ENCODE measurements around the gene PAQR7.

The PAQR7 gene

DNA sequence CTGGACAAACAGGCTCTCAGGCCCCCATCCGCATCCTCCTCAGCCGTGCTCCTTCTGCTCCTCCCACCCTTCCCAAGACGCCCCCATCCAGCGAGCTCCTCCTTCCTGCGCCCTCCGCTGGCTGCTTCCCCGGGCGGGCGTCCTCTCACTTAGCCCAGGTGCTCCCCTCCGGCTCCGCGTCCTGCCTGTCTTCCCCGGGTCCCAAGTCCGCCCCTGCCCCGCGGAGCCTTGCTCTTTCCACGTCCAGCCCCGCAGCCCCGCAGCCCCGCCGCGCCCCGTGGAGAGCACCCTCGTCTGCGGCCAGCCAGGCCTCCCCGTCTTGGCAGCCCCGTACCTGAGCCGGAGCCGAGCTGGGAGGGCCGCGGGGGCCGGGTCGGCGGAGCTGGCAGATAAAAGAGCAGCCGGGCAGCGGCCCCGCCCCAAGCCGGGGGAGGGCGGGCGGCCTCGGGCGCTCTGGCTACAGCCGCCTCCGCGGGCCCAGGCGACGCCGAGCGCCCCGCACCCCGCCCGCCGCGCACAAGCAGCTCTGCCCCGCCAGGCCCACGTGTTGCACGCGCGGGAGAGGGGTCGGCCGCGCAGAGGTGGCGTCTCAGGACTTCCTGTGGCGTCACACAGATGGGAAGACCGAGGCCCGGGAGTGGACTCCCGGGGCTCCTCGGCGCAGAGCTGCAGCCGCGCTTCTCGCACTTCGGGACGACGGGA lies at the start of gene PAQR7:
TSS of gene PAQR7 (minus strand) at position 555 of the 702 bp plus-strand sequence. CDS start 11,869 bp downstream, outside the sequence.
- TF ChIP-seq CTCF (IDR thresholded peaks at IDR 0.05; ENCODE audit: insufficient read depth, missing control alignments): no peak
- FAIRE-seq (no peak), DNase-seq (ENCODE audit: insufficient read length, low spot score) (no peak)

DNA sequence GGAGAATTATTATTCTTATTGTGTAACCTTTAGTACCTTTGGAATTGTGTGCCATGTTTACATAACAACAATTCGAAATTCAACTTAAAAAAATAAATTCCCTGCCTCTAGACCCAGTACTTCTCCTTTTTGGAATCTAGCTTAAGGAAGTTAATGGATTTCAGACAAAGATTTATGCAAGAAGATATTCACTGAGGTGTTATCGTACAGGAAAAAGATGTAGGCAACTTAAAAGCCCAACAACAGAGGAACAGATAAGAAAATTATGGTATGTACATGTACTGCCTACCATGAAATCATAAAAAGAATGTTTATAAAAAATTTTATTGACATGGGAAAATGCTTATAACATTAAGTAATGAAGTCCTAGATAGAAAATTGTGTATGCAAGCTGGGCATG lies 48.9 kb upstream of the PAQR7 start:
- DNase-seq (ENCODE audit: insufficient read length, low spot score): no peak
- no peak for FAIRE-seq
- TF ChIP-seq CTCF (IDR thresholded peaks at IDR 0.05; ENCODE audit: insufficient read depth, missing control alignments): no peak

- FAIRE-seq: no peak
- DNase-seq (ENCODE audit: insufficient read length, low spot score): no peak
- no peak for TF ChIP-seq CTCF (IDR thresholded peaks at IDR 0.05; ENCODE audit: insufficient read depth, missing control alignments)
Observed at GRCh38 chr1:25922971-25923552, 47.6 kb upstream of the PAQR7 start.

- no peak for DNase-seq (ENCODE audit: insufficient read length, low spot score)
- no peak for TF ChIP-seq CTCF (IDR thresholded peaks at IDR 0.05; ENCODE audit: insufficient read depth, missing control alignments)
- no peak for FAIRE-seq
Observed at GRCh38 chr1:25922056-25922970, 46.8 kb upstream of the PAQR7 start.

- DNase-seq (ENCODE audit: insufficient read length, low spot score) (no peak), FAIRE-seq (no peak)
- no peak for TF ChIP-seq CTCF (IDR thresholded peaks at IDR 0.05; ENCODE audit: insufficient read depth, missing control alignments)
Observed at GRCh38 chr1:25918615-25919014, 43.1 kb upstream of the PAQR7 start.

GRCh38 chr1:25917996-25918395 lies 42.5 kb upstream of the PAQR7 start:
- FAIRE-seq (no peak), DNase-seq (ENCODE audit: insufficient read length, low spot score) (no peak)
- no peak for TF ChIP-seq CTCF (IDR thresholded peaks at IDR 0.05; ENCODE audit: insufficient read depth, missing control alignments)

Measured in D721Med (cell line).